ENCODE data around the gene EP400.

EP400 gene
- 72.1 to 96.5 reads per million in 2 donors for total RNA-seq

GRCh38 chr12:131949431-131950181, at the start of gene EP400:
Gene EP400, plus strand, starts transcription at chr12:131949942. Its CDS starts 10,678 bp downstream, at chr12:131960620.
- peak; percentile 96 for DNase-seq

- DNase-seq: no peak
Measured at GRCh38 chr12:131900397-131900796, 49.3 kb upstream of the EP400 start.

GRCh38 chr12:131901431-131902331, 48.1 kb upstream of the EP400 start:
- DNase-seq: no peak

- DNase-seq: no peak
Measured at GRCh38 chr12:131902332-131903241, 47.2 kb upstream of the EP400 start.

GRCh38 chr12:131903270-131904255, 46.2 kb upstream of the EP400 start:
- DNase-seq: no peak

GRCh38 chr12:131904346-131904745, 45.4 kb upstream of the EP400 start:
- DNase-seq: no peak

- DNase-seq: no peak
Measured at GRCh38 chr12:131905081-131905629, 44.6 kb upstream of the EP400 start.

- DNase-seq: no peak
Measured at GRCh38 chr12:131905630-131906091, 44.1 kb upstream of the EP400 start.

- DNase-seq: no peak
Measured at GRCh38 chr12:131907379-131908091, 42.2 kb upstream of the EP400 start.

- no peak for DNase-seq
Measured at GRCh38 chr12:131908092-131909080, 41.4 kb upstream of the EP400 start.

- no peak for DNase-seq
Measured at GRCh38 chr12:131909081-131909751, 40.5 kb upstream of the EP400 start.

GRCh38 chr12:131909752-131910219, 40.0 kb upstream of the EP400 start:
- no peak for DNase-seq

GRCh38 chr12:131910302-131911027, 39.3 kb upstream of the EP400 start:
- no peak for DNase-seq

- no peak for DNase-seq
Measured at GRCh38 chr12:131911028-131911650, 38.6 kb upstream of the EP400 start.

GRCh38 chr12:131911851-131912477, 37.8 kb upstream of the EP400 start:
- no peak for DNase-seq

- no peak for DNase-seq
Measured at GRCh38 chr12:131912518-131913274, 37.0 kb upstream of the EP400 start.

Data from T-helper 9 cell (primary cell).